HepG2 (cell line): ENCODE data around the gene INTS6. TPM values are rescaled to one million over a fixed set of nuclear protein-coding genes. Genes with fewer than 3 reads are reported as not detected.

Experiments
- ATAC-seq: fragments of 200-7000 bp; cut with Tn5 transposase; 3 replicates; pipeline ENCODE4 v1.9.1; 2020; ENCODE audit warnings: mild to moderate bottlenecking, moderate library complexity
- BruUV-seq: library from RNA; stranded (reverse); fragments of 400-500 nt; replicated peaks from 2 replicates; lab custom pipeline; 2021; lab: Mats Ljungman, UMichigan
- CTCF ChIA-PET: fragments of 300-600 bp; formaldehyde crosslinking; extraction: SDS; loops from one replicate; lab custom pipeline; 2021; ENCODE audit warnings: low total read pairs, inconsistent platforms, low intra/inter-chr PET ratio; lab: Yijun Ruan, JAX
- POLR2A ChIA-PET: fragments of 350-600 bp; sonication (Branson Sonifier 250); formaldehyde crosslinking; loops from one replicate; lab custom pipeline; 2020; ENCODE audit warnings: antibody characterized with exemption, inconsistent platforms; lab: Yijun Ruan, JAX
- DNase-seq: peaks from one replicate; pipeline ENCODE4 v3.0.0-alpha.2; 2015; ENCODE audit warnings: low spot score
- FAIRE-seq: peaks from 3 replicates; lab custom pipeline; 2011; peaks lifted over from hg19 to GRCh38; lab: Jason Lieb, UNC
- H2AFZ ChIP-seq: one replicate; pipeline ENCODE4 v1.6.1; 2011; ENCODE audit warnings: low read length, inconsistent platforms
- H3K27ac ChIP-seq: fragments of 300-600 bp; 3 replicates; pipeline ENCODE4 v1.8.0; 2011; ENCODE audit warnings: mixed run types, mild to moderate bottlenecking, mixed read lengths, low read length, inconsistent platforms; ENCODE audit not compliant: insufficient read depth; ENCODE audit errors: extremely low read length
- H3K27me3 ChIP-seq, 2 experiments: fragments of 200-600 bp in 1 of 2; 2 replicates in 1 of 2; 3 replicates in 1 of 2; pipeline versions ENCODE4 v1.6.0 to v1.8.0; 2011; ENCODE audit warnings: low read length in 2 of 2, mild to moderate bottlenecking in 2 of 2, moderate library complexity in 2 of 2, inconsistent platforms in 1 of 2; ENCODE audit not compliant: insufficient read depth in 2 of 2, control insufficient read depth in 1 of 2
- H3K36me3 ChIP-seq, 2 experiments: fragments of 200-600 bp in 1 of 2; replicated peaks in 1 of 2; 2 replicates in 1 of 2; 3 replicates in 1 of 2; pipeline versions ENCODE4 v1.5.1 to v1.8.0; 2011; ENCODE audit warnings: low read length in 2 of 2, inconsistent platforms in 1 of 2; ENCODE audit not compliant: insufficient read depth in 2 of 2, control insufficient read depth in 1 of 2
- H3K4me1 ChIP-seq: 2 replicates; pipeline ENCODE4 v1.5.1; 2012; ENCODE audit warnings: low read length, inconsistent platforms; ENCODE audit not compliant: insufficient read depth
- H3K4me2 ChIP-seq: 2 replicates; pipeline ENCODE4 v1.6.0; 2011; ENCODE audit warnings: low read depth, low read length, inconsistent platforms
- H3K4me3 ChIP-seq, 3 experiments: fragments of 200-600 bp in 1 of 3; sonication (generic), shearing (Covaris generic) in 1 of 3; replicated peaks in 1 of 3; 2 replicates each; pipeline ENCODE4 v1.5.1; 2011 to 2016; ENCODE audit warnings: low read length in 3 of 3, inconsistent platforms in 2 of 3, low read depth in 2 of 3, mild to moderate bottlenecking in 2 of 3, control low read depth in 1 of 3, mixed read lengths in 1 of 3; ENCODE audit not compliant: insufficient read depth in 1 of 3
- H3K79me2 ChIP-seq: one replicate; pipeline ENCODE4 v1.6.1; 2011; ENCODE audit warnings: low read length, inconsistent platforms; ENCODE audit not compliant: insufficient read depth
- H3K9ac ChIP-seq: 2 replicates; pipeline ENCODE4 v1.6.0; 2011; ENCODE audit warnings: mild to moderate bottlenecking, low read depth, low read length, inconsistent platforms; ENCODE audit not compliant: insufficient read depth
- H3K9me3 ChIP-seq: 2 replicates; pipeline ENCODE4 v1.5.1; 2012; ENCODE audit warnings: mild to moderate bottlenecking, low read length
- H4K20me1 ChIP-seq: 2 replicates; pipeline ENCODE4 v1.6.0; 2011; ENCODE audit warnings: inconsistent platforms, mild to moderate bottlenecking, low read length, moderate library complexity; ENCODE audit not compliant: insufficient read depth
- AGO2 ChIP-seq: fragments of 200-400 bp; formaldehyde crosslinking; optimal IDR thresholded peaks from 2 replicates; pipeline ENCODE3; 2017; ENCODE audit warnings: mild to moderate bottlenecking, low read depth, low read length, moderate library complexity
- CENPT ChIP-seq: sonication (generic); formaldehyde crosslinking; IDR thresholded peaks from 2 replicates; pipeline ENCODE4 v1.8.0; 2022; ENCODE audit warnings: low read depth, mild to moderate bottlenecking, moderate library complexity, missing genetic modification reagents
- MAFK ChIP-seq, 2 experiments: IDR thresholded peaks in 1 of 2; conservative IDR thresholded peaks in 1 of 2; 2 replicates each; pipeline ENCODE4 v1.6.1; 2011; ENCODE audit warnings: improper control_type of control experiment in 2 of 2, low read length in 2 of 2
- NFYC ChIP-seq: IDR thresholded peaks from 2 replicates; pipeline ENCODE4 v1.6.1; 2016; ENCODE audit warnings: missing genetic modification reagents, missing compliant biosample characterization
- SNRNP70 ChIP-seq: fragments of 200-400 bp; formaldehyde crosslinking; IDR thresholded peaks from 2 replicates; pipeline ENCODE4 v1.6.1; 2017; ENCODE audit warnings: mild to moderate bottlenecking, low read depth, low read length, moderate library complexity
- ZKSCAN1 ChIP-seq: fragments of 150-350 bp; IDR thresholded peaks from 2 replicates; pipeline ENCODE4 v1.6.1; 2014; ENCODE audit warnings: low read length
- ZNF34 ChIP-seq: sonication (generic); formaldehyde crosslinking; IDR thresholded peaks from 2 replicates; pipeline ENCODE4 v1.4.0; 2020; ENCODE audit warnings: mild to moderate bottlenecking, missing genetic modification reagents, borderline replicate concordance
- ZNF572 ChIP-seq: sonication (generic); formaldehyde crosslinking; IDR thresholded peaks from 2 replicates; pipeline ENCODE4 v1.5.1; 2020; ENCODE audit warnings: mild to moderate bottlenecking, missing genetic modification reagents
- WGBS: methylation state at CpG from one replicate; pipeline ENCODE4 v1.1.6; 2017; ENCODE audit warnings: low lambda C conversion rate; 5-methylcytosine and 5-hydroxymethylcytosine counted together
- in situ Hi-C: cut with HindIII; loops from 2 replicates; pipeline ENCODE4 v1.10.0; 2017; ENCODE audit warnings: low pct_unique_long_range_greater_than_20kb; ENCODE audit not compliant: extremely low pct_ligation_motif_present
- intact Hi-C: fragments of 100-400 bp; cut with micrococcal nuclease; formaldehyde crosslinking; loops from one replicate; pipeline ENCODE4 v1.10.0; 2022; ENCODE audit not compliant: unreplicated experiment
- polyA plus RNA-seq, 8 experiments: library from polyadenylated mRNA; depleted of rRNA in 3 of 8; stranded (reverse) in 7 of 8; unstranded in 1 of 8; fragments of >200 nt; fragmentation: Illumina TruSeq in 4 of 8; extraction: Trizol in 4 of 8; gene quantifications; 2 replicates each; pipeline versions ENCODE4 v1.2.1 to v1.2.3, GENCODE V29; 2011 to 2016; ENCODE audit warnings: low read depth in 4 of 8, missing spikeins in 1 of 8, mixed read lengths in 1 of 8; ENCODE audit not compliant: insufficient read depth in 1 of 8
- total RNA-seq, 5 experiments: library from RNA; depleted of rRNA; stranded (reverse); fragments of >200 nt; fragmentation: Illumina TruSeq; extraction: Trizol; gene quantifications; 2 replicates each; pipeline ENCODE4 v1.2.3, GENCODE V29; 2016; ENCODE audit warnings: low read depth in 1 of 5
- TF ChIP-seq, protein P1 (sequence below): sonication (generic); formaldehyde crosslinking; IDR thresholded peaks from 2 replicates; pipeline ENCODE4 v1.5.0; 2020; ENCODE audit warnings: mild to moderate bottlenecking, missing genetic modification reagents
- TF ChIP-seq, protein P2 (sequence below): sonication (generic); formaldehyde crosslinking; IDR thresholded peaks from 2 replicates; pipeline ENCODE4 v1.4.0; 2020; ENCODE audit warnings: missing genetic modification reagents

Gene INTS6
- total and polyA plus RNA-seq, 2 of the 13 experiments (the other 11 are each of a cell fraction or from before 2014, with no cell fraction given) = 27.9 to 38.4 TPM

DNA sequence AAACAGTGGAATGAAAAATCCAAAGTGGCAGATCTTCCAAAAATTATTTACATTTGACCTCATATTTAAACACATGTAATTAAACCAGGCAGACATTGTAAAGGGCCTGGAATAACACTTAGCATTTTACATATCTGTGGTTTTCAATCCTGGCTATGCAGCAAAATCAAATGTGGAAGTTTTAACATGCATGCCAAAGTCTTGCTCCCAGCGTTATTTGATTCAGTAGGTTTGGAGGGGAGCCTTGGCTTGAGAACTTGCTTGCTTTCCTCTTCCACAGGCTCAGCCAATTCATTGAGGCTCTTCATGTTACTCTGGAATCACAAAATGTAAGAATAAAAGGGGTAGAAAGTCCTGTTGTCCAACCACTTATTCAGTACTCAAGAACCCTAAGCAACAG, 42.5 kb upstream of the INTS6 start:
- DNase-seq (no peak), FAIRE-seq (no peak), ATAC-seq (no peak)
- Histone ChIP-seq H4K20me1 (no peaks in the 10 kb centered on the region), H2AFZ (no peak overlapping the region), H3K9me3 (no peaks in the 10 kb centered on the region), H3K9ac (no peak overlapping the region), H3K4me1 (peaks cover 23% of the 10 kb centered on the region), H3K4me2 (no peak overlapping the region), H3K27ac (no peak overlapping the region), H3K79me2 (no peaks in the 10 kb centered on the region), H3K4me3 (no peak overlapping the region), H3K36me3 (no peaks in the 10 kb centered on the region), H3K27me3 (no peaks in the 10 kb centered on the region; a peak in 2 of 5 replicates)
- intact Hi-C loops (no loop called here), in situ Hi-C loops (no loop called here)
- POLR2A ChIA-PET = no interaction called here
- BruUV-seq = no TSS peak
- CTCF ChIA-PET = no interaction called here
- TF ChIP-seq, protein P1, sequence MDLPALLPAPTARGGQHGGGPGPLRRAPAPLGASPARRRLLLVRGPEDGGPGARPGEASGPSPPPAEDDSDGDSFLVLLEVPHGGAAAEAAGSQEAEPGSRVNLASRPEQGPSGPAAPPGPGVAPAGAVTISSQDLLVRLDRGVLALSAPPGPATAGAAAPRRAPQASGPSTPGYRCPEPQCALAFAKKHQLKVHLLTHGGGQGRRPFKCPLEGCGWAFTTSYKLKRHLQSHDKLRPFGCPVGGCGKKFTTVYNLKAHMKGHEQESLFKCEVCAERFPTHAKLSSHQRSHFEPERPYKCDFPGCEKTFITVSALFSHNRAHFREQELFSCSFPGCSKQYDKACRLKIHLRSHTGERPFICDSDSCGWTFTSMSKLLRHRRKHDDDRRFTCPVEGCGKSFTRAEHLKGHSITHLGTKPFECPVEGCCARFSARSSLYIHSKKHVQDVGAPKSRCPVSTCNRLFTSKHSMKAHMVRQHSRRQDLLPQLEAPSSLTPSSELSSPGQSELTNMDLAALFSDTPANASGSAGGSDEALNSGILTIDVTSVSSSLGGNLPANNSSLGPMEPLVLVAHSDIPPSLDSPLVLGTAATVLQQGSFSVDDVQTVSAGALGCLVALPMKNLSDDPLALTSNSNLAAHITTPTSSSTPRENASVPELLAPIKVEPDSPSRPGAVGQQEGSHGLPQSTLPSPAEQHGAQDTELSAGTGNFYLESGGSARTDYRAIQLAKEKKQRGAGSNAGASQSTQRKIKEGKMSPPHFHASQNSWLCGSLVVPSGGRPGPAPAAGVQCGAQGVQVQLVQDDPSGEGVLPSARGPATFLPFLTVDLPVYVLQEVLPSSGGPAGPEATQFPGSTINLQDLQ = no peak
- TF ChIP-seq ZKSCAN1 = no peak
- no peak for TF ChIP-seq SNRNP70
- no peak for TF ChIP-seq AGO2
- no peak for TF ChIP-seq MAFK (conservative IDR thresholded peaks at IDR 0.05 in 1 of 2, IDR thresholded peaks at IDR 0.05 in 1 of 2; ENCODE audit: low read length in 2 of 2)
- TF ChIP-seq, protein P2, sequence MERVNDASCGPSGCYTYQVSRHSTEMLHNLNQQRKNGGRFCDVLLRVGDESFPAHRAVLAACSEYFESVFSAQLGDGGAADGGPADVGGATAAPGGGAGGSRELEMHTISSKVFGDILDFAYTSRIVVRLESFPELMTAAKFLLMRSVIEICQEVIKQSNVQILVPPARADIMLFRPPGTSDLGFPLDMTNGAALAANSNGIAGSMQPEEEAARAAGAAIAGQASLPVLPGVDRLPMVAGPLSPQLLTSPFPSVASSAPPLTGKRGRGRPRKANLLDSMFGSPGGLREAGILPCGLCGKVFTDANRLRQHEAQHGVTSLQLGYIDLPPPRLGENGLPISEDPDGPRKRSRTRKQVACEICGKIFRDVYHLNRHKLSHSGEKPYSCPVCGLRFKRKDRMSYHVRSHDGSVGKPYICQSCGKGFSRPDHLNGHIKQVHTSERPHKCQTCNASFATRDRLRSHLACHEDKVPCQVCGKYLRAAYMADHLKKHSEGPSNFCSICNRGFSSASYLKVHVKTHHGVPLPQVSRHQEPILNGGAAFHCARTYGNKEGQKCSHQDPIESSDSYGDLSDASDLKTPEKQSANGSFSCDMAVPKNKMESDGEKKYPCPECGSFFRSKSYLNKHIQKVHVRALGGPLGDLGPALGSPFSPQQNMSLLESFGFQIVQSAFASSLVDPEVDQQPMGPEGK (CRISPR knock-in tag) = no peak
- no peak for TF ChIP-seq CENPT (CRISPR knock-in tag)
- no peak for TF ChIP-seq ZNF34
- TF ChIP-seq NFYC (CRISPR knock-in tag) = no peak
- no peak for TF ChIP-seq ZNF572
- WGBS = 39% methylated on average over 1 of the region's 1 CpG
